Activated T-helper 1 cell treated with Interleukin-2 at 50 U/mL for 16 hours (primary cell): ENCODE results near the gene CTPS1.

Source experiments
- DNase-seq: peaks from one replicate; pipeline ENCODE4 v3.0.0-alpha.2; 2020; ENCODE audit warnings: low read depth

The CTPS1 gene

GRCh38 chr1:40966417-40966816 lies 13.1 kb upstream of the CTPS1 start:
- DNase-seq, result no peak

GRCh38 chr1:40969445-40969844 lies 10.1 kb upstream of the CTPS1 start:
- DNase-seq, result no peak

GRCh38 chr1:40971966-40972365 lies 7.5 kb upstream of the CTPS1 start:
- DNase-seq, result no peak

- no peak for DNase-seq
Measured at GRCh38 chr1:40973912-40974311, 5.6 kb upstream of the CTPS1 start.

- DNase-seq, result no peak
Measured at GRCh38 chr1:40974945-40975344, 4.6 kb upstream of the CTPS1 start.

GRCh38 chr1:40976952-40977690 lies 2.4 kb upstream of the CTPS1 start:
- no peak for DNase-seq

GRCh38 chr1:40977716-40978115 lies 1.8 kb upstream of the CTPS1 start:
- DNase-seq, result no peak

GRCh38 chr1:40978886-40979240 lies 633 bp upstream of the CTPS1 start:
- no peak for DNase-seq

GRCh38 chr1:40980068-40980452 lies 564 bp downstream of the CTPS1 start:
- no peak for DNase-seq

GRCh38 chr1:40980453-40981121 lies 1.1 kb downstream of the CTPS1 start:
- peak; percentile 26 for DNase-seq

- DNase-seq, result no peak
Measured at GRCh38 chr1:40981691-40982448, 2.4 kb downstream of the CTPS1 start.

GRCh38 chr1:40982721-40983120 lies 3.2 kb downstream of the CTPS1 start:
- no peak for DNase-seq

GRCh38 chr1:40983286-40983685 lies 3.8 kb downstream of the CTPS1 start:
- no peak for DNase-seq

GRCh38 chr1:40984066-40984465 lies 4.6 kb downstream of the CTPS1 start:
- DNase-seq, result no peak

GRCh38 chr1:40984531-40984930 lies 5.0 kb downstream of the CTPS1 start:
- no peak for DNase-seq

GRCh38 chr1:40985161-40985560 lies 5.7 kb downstream of the CTPS1 start:
- no peak for DNase-seq

GRCh38 chr1:40985875-40986274 lies 6.4 kb downstream of the CTPS1 start:
- no peak for DNase-seq

- no peak for DNase-seq
Measured at GRCh38 chr1:40986328-40986783, 6.9 kb downstream of the CTPS1 start.

- DNase-seq, result no peak
Measured at GRCh38 chr1:40986956-40987355, 7.5 kb downstream of the CTPS1 start.

GRCh38 chr1:40987439-40988276 lies 8.2 kb downstream of the CTPS1 start:
- no peak for DNase-seq

- no peak for DNase-seq
Measured at GRCh38 chr1:40988280-40988679, 8.8 kb downstream of the CTPS1 start.

GRCh38 chr1:40989066-40989465 lies 9.6 kb downstream of the CTPS1 start:
- DNase-seq, result no peak
